NCI-H187 (cell line): ENCODE data around the gene GMCL2.
"Not testable (repeated sequence)": the region's sequence is repeated elsewhere in the genome, so short reads cannot be mapped to it uniquely, and the experiment has no call there.

Experiments
- DNase-seq, 2 experiments: peaks; one replicate each; lab custom pipeline; 2025; lab: John Stamatoyannopoulos, UW

The GMCL2 gene

GRCh38 chr5:178206166-178207101 lies 19.3 kb upstream of the GMCL2 start:
- no peak for DNase-seq

DNA sequence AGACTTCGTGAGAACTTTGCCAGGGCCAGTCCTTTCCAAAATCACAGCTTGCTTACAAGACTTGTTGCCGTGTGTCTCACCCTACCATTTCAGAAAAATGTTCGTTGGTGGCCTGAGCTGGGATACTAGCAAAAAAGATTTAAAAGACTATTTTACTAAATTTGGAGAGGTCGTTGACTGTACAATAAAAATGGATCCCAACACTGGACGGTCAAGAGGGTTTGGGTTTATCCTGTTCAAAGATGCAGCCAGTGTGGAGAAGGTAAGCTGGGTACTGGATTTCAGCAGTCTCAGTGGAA lies 18.5 kb upstream of the GMCL2 start:
- no peak for DNase-seq

GRCh38 chr5:178204935-178205748 lies 18.0 kb upstream of the GMCL2 start:
- peak in 1 of 2 experiments; percentile 41 for DNase-seq

DNA sequence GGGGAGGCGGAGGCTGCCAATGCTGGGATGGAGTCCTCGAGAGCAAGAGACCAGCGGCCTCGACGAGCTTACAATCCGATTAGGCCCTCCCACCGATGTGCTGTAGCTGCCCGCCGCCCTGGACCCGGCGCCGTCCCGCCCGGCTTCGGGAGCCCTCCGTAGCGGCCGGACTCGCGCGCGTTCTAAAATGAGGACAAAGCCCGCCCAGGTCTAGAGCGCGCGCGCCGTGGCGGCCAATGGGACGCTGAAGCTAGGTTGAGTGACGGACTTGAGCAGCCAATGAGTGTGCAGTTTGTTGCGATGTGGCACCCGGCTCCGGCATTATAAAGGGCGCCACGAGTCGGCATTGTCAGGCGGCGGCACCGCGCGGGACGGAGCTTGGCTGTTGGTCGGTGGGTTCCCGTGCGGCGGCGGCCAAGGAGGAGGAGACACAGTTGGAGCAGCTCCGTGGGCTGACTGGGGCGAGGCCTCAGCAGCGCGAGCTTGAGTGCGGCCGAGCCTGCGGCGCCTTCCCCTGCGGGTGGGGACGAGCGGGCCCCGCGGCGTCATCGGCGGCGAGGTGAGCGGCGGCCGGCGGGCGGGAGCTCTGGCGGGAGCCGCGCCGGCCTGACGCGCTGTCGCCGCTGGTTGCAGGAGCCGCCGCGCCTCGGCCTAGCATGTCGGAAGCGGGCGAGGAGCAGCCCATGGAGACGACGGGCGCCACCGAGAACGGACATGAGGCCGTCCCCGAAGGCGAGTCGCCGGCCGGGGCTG lies 17.2 kb upstream of the GMCL2 start, which contains the start of gene HNRNPAB:
TSS of gene HNRNPAB (plus strand) at position 352 of the 753 bp plus-strand sequence. CDS start at position 657, 305 bp downstream.
- peak; percentile 88 to 93 for DNase-seq

GRCh38 chr5:178203670-178204181 lies 16.6 kb upstream of the GMCL2 start:
- DNase-seq = no peak

- no peak for DNase-seq
Measured at GRCh38 chr5:178202541-178202940, 15.4 kb upstream of the GMCL2 start.

GRCh38 chr5:178201927-178202235 lies 14.7 kb upstream of the GMCL2 start:
- no peak for DNase-seq

DNA sequence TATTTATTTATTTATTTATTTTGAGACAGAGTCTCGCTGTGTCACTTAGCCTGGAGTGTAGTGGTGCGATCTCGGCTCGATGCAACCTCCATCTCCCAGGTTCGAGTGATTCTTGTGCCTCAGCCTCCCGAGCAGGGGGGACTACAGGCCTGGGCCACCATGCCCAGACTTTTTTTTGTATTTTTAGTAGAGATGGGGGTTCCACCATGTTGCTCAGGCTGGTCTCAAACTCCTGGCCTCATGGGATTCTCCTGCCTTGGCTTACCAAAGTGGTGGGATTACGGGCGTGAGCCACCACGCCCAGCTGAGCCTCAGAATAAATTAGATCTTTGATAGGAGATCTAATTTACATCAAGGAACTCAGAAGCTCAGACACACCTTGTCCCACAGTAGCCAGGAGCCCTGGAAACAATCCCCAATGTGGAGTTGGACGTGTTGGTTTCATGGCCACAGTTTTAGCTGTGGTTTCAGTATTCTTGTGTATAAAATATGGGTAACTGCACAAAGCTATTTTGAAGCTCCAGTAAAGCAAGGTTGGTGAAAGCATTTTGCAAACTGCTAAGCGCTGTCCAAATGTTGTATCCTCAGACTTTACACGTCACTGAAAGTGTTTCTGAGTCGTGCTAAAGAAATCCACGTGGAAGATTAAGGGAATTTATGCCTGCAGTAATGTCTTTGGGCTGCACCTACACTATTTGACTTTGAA lies 14.2 kb upstream of the GMCL2 start:
- DNase-seq = no peak

GRCh38 chr5:178199581-178200434 lies 12.6 kb upstream of the GMCL2 start:
- no peak for DNase-seq

- no peak for DNase-seq
Measured at GRCh38 chr5:178198706-178199105, 11.5 kb upstream of the GMCL2 start.

DNA sequence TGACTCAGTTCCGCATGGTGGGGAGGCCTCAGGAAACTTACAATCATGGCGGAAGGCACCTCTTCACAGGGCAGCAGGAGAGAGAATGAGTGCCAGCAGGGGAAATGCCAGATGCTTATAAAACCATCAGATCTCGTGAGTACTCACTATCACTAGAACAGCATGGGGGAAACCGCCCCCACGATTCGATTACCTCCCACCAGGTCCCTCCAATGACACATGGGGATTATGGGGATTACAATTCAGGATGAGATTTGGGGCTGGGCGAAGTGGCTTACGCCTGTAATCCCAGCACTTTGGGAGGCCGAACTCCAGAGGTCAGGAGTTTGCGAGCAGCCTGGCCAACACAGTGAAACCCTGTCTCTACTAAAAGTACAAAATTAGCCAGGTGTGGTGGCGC lies 11.0 kb upstream of the GMCL2 start:
- not testable (repeated sequence) for DNase-seq

- no peak for DNase-seq
Measured at GRCh38 chr5:178196986-178197385, 9.8 kb upstream of the GMCL2 start.

DNA sequence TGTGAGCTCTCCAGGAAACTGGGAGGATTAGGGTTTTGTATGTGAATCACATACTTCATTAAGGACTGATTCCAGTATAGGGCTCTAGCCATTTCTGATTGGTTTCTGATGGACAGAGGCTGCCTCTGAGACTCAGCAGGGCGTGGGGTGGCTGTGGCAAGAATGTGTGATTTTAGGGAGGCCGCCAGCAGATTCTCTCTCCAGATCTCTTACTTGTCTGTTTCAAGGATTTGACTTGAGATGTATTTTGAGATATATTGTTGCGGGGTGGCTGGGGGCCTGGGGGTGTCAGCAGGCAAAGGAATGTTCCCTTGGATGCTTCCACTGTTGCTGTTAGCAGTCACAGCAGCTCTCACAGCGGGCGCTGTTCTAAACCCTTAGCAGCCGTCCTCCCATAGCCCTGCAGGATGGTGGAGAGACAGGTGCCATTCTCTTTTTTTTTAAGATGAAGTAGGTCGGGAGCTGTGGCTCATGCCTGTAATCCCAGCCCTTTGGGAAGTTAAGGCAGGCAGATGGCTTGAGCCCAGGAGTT lies 9.2 kb upstream of the GMCL2 start:
- no peak for DNase-seq

- DNase-seq = no peak
Measured at GRCh38 chr5:178194026-178194425, 6.9 kb upstream of the GMCL2 start.

- DNase-seq = no peak
Measured at GRCh38 chr5:178193251-178193809, 6.2 kb upstream of the GMCL2 start.

DNA sequence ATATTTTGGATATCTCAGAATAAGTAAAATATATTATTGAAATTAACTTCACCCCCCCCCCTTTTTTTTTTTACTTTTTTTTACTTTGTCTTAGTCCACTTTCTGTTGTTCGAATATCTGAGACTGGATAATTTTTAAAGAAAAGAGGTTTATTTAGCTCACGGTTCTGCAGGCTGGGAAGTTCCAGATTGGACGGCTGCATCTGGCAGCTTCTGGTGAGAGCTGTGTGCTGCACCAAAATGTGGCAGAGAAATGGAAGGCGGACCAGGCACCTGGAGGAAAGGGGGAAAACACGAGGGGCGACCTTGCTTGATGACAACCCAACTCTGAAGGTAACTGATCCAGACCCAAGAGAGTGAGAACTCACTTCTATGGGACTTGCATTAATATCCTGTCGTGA lies 5.6 kb upstream of the GMCL2 start:
- no peak for DNase-seq

GRCh38 chr5:178192244-178192643 lies 5.1 kb upstream of the GMCL2 start:
- no peak for DNase-seq

GRCh38 chr5:178191661-178192060 lies 4.5 kb upstream of the GMCL2 start:
- DNase-seq = no peak

DNA sequence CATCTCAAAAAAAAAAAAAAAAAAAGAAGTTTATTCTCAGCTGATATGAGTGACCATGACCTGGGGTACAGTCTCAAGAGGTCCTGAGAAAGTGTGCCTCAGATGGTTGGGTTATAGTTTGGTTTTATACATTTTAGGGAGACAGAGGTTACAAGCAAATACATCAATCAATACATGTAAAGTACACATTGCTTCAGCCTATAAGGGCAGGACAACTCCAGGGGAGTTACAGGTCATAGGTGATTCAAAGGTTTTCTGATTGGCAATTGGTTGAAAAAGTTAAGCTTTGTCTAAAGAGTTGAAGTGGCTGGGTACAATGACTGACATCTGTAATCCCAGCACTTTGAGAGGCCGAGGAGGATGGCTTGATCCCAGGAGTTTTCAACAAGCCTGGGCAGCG lies 2.3 kb upstream of the GMCL2 start:
- no peak for DNase-seq

GRCh38 chr5:178186427-178186826 lies 744 bp downstream of the GMCL2 start:
- no peak for DNase-seq
